MCF 10A (cell line): ENCODE results near the gene ZDHHC9. TPM values are rescaled to one million over a fixed set of nuclear protein-coding genes. Genes with fewer than 3 reads are reported as not detected.

ENCODE experiments used
- BruUV-seq: library from RNA; stranded (reverse); fragments of 400-500 nt; replicated peaks from 2 replicates; lab custom pipeline; 2021; lab: Mats Ljungman, UMichigan
- CTCF ChIA-PET: fragments of 300-600 bp; sonication (Branson Sonifier 250); formaldehyde crosslinking; extraction: SDS; loops from one replicate; lab custom pipeline; 2021; ENCODE audit warnings: antibody characterized with exemption, inconsistent platforms; lab: Yijun Ruan, JAX
- POLR2A ChIA-PET: fragments of 300-600, 350-650 bp; sonication (Branson Sonifier 250); formaldehyde crosslinking; extraction: SDS; loops from one replicate; lab custom pipeline; 2020; ENCODE audit warnings: antibody characterized with exemption, inconsistent platforms; lab: Yijun Ruan, JAX
- DNase-seq: peaks from one replicate; pipeline ENCODE4 v3.0.0-alpha.2; 2018; ENCODE audit not compliant: unreplicated experiment
- H3K27ac Mint-ChIP-seq: one replicate; pipeline ENCODE4 v1.8.0; 2022; ENCODE audit warnings: mild to moderate bottlenecking, low read depth, mixed read lengths; ENCODE audit not compliant: unreplicated experiment
- H3K27me3 Mint-ChIP-seq: one replicate; pipeline ENCODE4 v1.8.0; 2022; ENCODE audit warnings: mixed read lengths; ENCODE audit not compliant: insufficient read depth, unreplicated experiment
- H3K36me3 Mint-ChIP-seq: one replicate; pipeline ENCODE4 v1.8.0; 2022; ENCODE audit warnings: mild to moderate bottlenecking, moderate library complexity, mixed read lengths; ENCODE audit not compliant: insufficient read depth, unreplicated experiment
- H3K4me1 Mint-ChIP-seq: one replicate; pipeline ENCODE4 v1.8.0; 2022; ENCODE audit warnings: mixed read lengths; ENCODE audit not compliant: insufficient read depth, unreplicated experiment
- H3K4me3 Mint-ChIP-seq: one replicate; pipeline ENCODE4 v1.8.0; 2022; ENCODE audit warnings: mild to moderate bottlenecking, moderate library complexity, mixed read lengths; ENCODE audit not compliant: unreplicated experiment
- H3K9me3 Mint-ChIP-seq: one replicate; pipeline ENCODE4 v1.8.0; 2022; ENCODE audit warnings: mixed read lengths; ENCODE audit not compliant: unreplicated experiment
- intact Hi-C: fragments of 100-400 bp; cut with micrococcal nuclease; formaldehyde crosslinking; loops from 2 replicates; pipeline ENCODE4 v1.14.1; 2022
- total RNA-seq: library from RNA; stranded (reverse); gene quantifications from 2 replicates; pipeline ENCODE4 v1.2.3, GENCODE V29; 2022
- TF ChIP-seq, protein P1 (sequence below): fragments of 200-600 bp; IDR thresholded peaks from one replicate; pipeline ENCODE4 v1.8.0; 2022; ENCODE audit warnings: antibody characterized with exemption, mild to moderate bottlenecking; ENCODE audit not compliant: unreplicated experiment

The ZDHHC9 gene
- total RNA-seq, 1 experiment from 2014 or later: 30.6 TPM

DNA sequence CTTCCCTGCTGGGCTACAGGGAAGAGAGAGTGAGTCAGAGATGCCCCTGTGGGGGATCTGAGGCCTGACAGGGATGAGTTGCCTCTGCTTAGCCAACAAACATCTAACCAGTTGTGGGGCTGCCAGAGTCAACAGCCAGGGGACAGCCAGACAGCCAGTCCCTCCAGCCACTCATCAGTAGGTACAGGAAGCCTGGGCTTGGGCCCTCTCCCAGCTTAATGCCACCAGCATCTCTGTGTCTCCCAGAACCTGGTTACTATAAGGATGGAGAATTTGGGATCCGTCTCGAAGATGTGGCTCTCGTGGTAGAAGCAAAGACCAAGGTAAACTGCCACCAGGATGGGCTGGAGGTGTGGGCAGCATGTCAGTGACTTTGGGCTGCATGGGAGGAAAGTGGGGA is 81.2 kb downstream of the ZDHHC9 start:
- BruUV-seq: no TSS peak
- Mint-ChIP-seq H3K4me3 (no peak overlapping the region), H3K27me3 (peaks cover 8% of the 10 kb centered on the region), H3K27ac (no peak overlapping the region), H3K9me3 (no peaks in the 10 kb centered on the region), H3K36me3 (no peaks in the 10 kb centered on the region), H3K4me1 (no peaks in the 10 kb centered on the region)
- intact Hi-C loops: no loop called here
- ChIA-PET CTCF (interaction anchor here (0.6 kb wide), 2 partner anchors 72 to 266 kb away, joined by 3 read pairs; no protein-coding TSS in a partner anchor), POLR2A (no interaction called here)
- TF ChIP-seq, protein P1, sequence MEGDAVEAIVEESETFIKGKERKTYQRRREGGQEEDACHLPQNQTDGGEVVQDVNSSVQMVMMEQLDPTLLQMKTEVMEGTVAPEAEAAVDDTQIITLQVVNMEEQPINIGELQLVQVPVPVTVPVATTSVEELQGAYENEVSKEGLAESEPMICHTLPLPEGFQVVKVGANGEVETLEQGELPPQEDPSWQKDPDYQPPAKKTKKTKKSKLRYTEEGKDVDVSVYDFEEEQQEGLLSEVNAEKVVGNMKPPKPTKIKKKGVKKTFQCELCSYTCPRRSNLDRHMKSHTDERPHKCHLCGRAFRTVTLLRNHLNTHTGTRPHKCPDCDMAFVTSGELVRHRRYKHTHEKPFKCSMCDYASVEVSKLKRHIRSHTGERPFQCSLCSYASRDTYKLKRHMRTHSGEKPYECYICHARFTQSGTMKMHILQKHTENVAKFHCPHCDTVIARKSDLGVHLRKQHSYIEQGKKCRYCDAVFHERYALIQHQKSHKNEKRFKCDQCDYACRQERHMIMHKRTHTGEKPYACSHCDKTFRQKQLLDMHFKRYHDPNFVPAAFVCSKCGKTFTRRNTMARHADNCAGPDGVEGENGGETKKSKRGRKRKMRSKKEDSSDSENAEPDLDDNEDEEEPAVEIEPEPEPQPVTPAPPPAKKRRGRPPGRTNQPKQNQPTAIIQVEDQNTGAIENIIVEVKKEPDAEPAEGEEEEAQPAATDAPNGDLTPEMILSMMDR: no peak
- DNase-seq: no peak

DNA sequence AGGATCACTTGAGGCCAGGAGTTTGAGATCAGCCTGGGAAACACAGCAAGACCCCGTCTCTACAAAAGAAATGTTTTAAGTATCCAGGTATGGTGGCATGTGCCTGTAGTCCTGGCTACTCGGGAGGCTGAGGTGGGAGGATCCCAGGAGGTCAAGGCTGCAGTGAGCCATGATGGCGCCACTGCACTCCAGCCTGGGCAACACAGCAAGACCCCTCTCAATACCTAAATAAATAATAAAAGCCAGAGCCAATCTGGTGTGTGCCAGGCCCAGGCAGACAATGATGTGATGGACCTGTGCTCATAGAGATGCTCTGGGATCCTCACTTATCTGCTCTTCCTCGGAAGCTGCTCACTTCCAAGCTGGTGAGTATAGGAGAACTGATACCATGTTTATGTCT is 82.1 kb downstream of the ZDHHC9 start:
- no peak overlapping the region for H3K4me3 Mint-ChIP-seq
- DNase-seq: no peak
- no peaks in the 10 kb centered on the region for H3K9me3 Mint-ChIP-seq
- H3K27me3 Mint-ChIP-seq: peaks cover 8% of the 10 kb centered on the region
- H3K27ac Mint-ChIP-seq: no peak overlapping the region
- ChIA-PET CTCF (interaction anchor here (0.6 kb wide), 1 partner anchor 8 kb away, joined by 4 read pairs; no protein-coding TSS in a partner anchor), POLR2A (no interaction called here)
- intact Hi-C loops: no loop called here
- H3K4me1 Mint-ChIP-seq: no peaks in the 10 kb centered on the region
- no TSS peak for BruUV-seq
- TF ChIP-seq, protein P1: no peak
- H3K36me3 Mint-ChIP-seq: no peaks in the 10 kb centered on the region

DNA sequence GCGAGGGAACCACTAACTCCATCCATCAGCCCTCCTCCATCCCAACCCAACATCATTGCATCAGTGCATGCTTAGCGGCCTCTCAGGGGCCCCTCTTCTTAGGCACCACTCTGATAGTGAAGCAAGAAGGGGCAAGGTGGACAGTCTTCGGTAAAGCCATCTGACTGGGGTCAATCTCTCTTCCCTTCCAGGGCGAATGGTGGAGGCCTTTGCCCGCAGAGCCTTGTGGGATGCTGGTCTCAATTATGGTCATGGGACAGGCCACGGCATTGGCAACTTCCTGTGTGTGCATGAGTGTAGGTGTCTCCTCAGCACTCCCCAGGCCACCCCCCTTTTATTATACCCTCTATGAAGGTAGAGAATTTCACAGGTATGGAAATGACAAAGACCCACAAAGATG is 82.7 kb downstream of the ZDHHC9 start:
- intact Hi-C loops: no loop called here
- Mint-ChIP-seq H3K4me1 (no peaks in the 10 kb centered on the region), H3K4me3 (no peak overlapping the region), H3K27ac (no peak overlapping the region), H3K27me3 (peaks cover 1% of the 10 kb centered on the region), H3K9me3 (no peaks in the 10 kb centered on the region), H3K36me3 (no peaks in the 10 kb centered on the region)
- CTCF ChIA-PET: no interaction called here
- TF ChIP-seq, protein P1: no peak
- no peak for DNase-seq
- BruUV-seq: no TSS peak
- POLR2A ChIA-PET: no interaction called here

DNA sequence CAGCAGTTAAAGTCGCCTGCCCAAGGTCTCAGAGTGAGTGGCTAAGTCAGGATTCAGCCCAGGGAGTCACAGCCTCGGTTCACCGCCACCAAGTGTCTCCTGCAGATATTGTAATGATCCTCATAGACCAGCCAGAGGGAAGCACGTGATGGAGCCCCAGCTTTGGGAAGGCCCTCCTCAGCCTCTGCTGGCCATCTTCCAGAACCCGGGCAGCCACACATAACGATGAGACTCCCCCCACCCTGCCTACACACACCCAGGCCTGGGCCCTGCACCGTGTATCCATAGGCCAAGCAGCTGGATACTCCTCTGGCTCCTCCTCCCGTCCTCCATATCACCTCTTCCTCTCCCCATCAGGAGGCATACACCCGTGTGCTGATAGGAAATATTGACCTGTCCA is 83.5 kb downstream of the ZDHHC9 start:
- intact Hi-C loops: no loop called here
- CTCF ChIA-PET: interaction anchor here (0.6 to 0.8 kb wide), 2 partner anchors 24 to 123 kb away, joined by 3 to 4 read pairs; no protein-coding TSS in a partner anchor
- H3K27ac Mint-ChIP-seq: no peak overlapping the region
- POLR2A ChIA-PET: no interaction called here
- TF ChIP-seq, protein P1: no peak
- H3K36me3 Mint-ChIP-seq: no peaks in the 10 kb centered on the region
- no peak for DNase-seq
- H3K27me3 Mint-ChIP-seq: no peaks in the 10 kb centered on the region
- H3K4me1 Mint-ChIP-seq: no peaks in the 10 kb centered on the region
- no peak overlapping the region for H3K4me3 Mint-ChIP-seq
- no peaks in the 10 kb centered on the region for H3K9me3 Mint-ChIP-seq
- BruUV-seq: no TSS peak
